Stomach smooth muscle (tissue), 2 donors: ENCODE results near the gene ST6GALNAC1.
A peak's percentile ranks its signal among the peaks of the same experiment; 100 is the strongest.
"Not testable (repeated sequence)": the region's sequence is repeated elsewhere in the genome, so short reads cannot be mapped to it uniquely, and the experiment has no call there.

Experiments used
- H3K27ac ChIP-seq: one replicate; pipeline ENCODE4 v1.7.0; 2013; ENCODE audit warnings: mild to moderate bottlenecking, low read length, inconsistent platforms
- H3K27me3 ChIP-seq, 2 donors: one replicate each; pipeline ENCODE4 v1.7.0; 2013; ENCODE audit warnings: low read length in 2 of 2; ENCODE audit not compliant: insufficient read depth in 2 of 2, control insufficient read depth in 1 of 2
- H3K36me3 ChIP-seq, 2 donors: one replicate each; pipeline ENCODE4 v1.7.0; 2013; ENCODE audit warnings: low read length in 2 of 2; ENCODE audit not compliant: control insufficient read depth in 2 of 2, insufficient read depth in 2 of 2
- H3K4me1 ChIP-seq: one replicate; pipeline ENCODE4 v1.7.0; 2013; ENCODE audit warnings: low read length; ENCODE audit not compliant: control insufficient read depth, insufficient read depth
- H3K4me3 ChIP-seq, 2 donors: one replicate each; pipeline ENCODE4 v1.7.0; 2013; ENCODE audit warnings: low read length in 2 of 2
- H3K9ac ChIP-seq, 2 donors: one replicate each; pipeline ENCODE4 v1.7.0; 2013; ENCODE audit warnings: low read length in 2 of 2, mild to moderate bottlenecking in 1 of 2
- H3K9me3 ChIP-seq, 2 donors: one replicate each; pipeline ENCODE4 v1.7.0; 2013; ENCODE audit warnings: low read length in 2 of 2; ENCODE audit not compliant: control insufficient read depth in 2 of 2
- donor health status: healthy.
- donor health status: Pancreatic carcinoma.

ST6GALNAC1 gene

GRCh38 chr17:76606685-76607084 lies 36.9 kb downstream of the ST6GALNAC1 start:
- not testable (repeated sequence) for H3K4me1 ChIP-seq, H3K27me3 ChIP-seq, H3K9ac ChIP-seq, H3K27ac ChIP-seq, H3K36me3 ChIP-seq, H3K4me3 ChIP-seq, H3K9me3 ChIP-seq

DNA sequence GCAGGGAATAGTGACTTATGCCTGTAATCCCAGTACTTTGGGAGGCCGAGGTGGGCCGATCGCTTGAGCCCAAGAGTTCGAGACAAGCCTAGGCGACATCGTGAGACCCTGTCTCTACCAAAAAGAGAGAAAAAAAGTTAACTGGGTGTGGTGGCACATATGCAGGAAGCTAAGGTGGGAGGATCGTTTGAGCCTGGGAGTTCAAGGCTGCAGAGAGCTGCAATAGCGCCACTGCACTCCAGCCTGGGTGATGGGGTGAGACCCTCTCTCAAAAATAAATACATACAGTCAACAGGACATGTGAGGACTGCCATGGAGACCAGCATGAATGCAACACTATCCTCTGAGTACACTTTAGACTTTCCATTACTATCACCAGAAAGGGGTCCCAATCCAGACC lies 42.5 kb downstream of the ST6GALNAC1 start:
- Histone ChIP-seq H3K27ac (no peak overlapping the region), H3K4me3 (no peak overlapping the region)

GRCh38 chr17:76599694-76600460 lies 43.7 kb downstream of the ST6GALNAC1 start:
- Histone ChIP-seq H3K9me3 (no peaks in the 10 kb centered on the region), H3K27ac (no peak overlapping the region), H3K4me3 (no peak overlapping the region), H3K9ac (no peak overlapping the region), H3K27me3 (peaks cover 3 to 8% of the 10 kb centered on the region in 2 donors), H3K36me3 (no peaks in the 10 kb centered on the region), H3K4me1 (no peaks in the 10 kb centered on the region)

More for the DNA sequence above, 42.5 kb downstream of the ST6GALNAC1 start:
- no peaks in the 10 kb centered on the region for H3K9me3 ChIP-seq
- no peaks in the 10 kb centered on the region for H3K4me1 ChIP-seq
- no peak overlapping the region for H3K9ac ChIP-seq
- no peaks in the 10 kb centered on the region for H3K36me3 ChIP-seq
- peaks cover 3 to 8% of the 10 kb centered on the region in 2 donors for H3K27me3 ChIP-seq

- H3K9me3 ChIP-seq: no peaks in the 10 kb centered on the region
- no peaks in the 10 kb centered on the region for H3K36me3 ChIP-seq
- H3K27ac ChIP-seq: no peak overlapping the region
- H3K4me3 ChIP-seq: no peak overlapping the region
- H3K9ac ChIP-seq: no peak overlapping the region
- H3K4me1 ChIP-seq: no peaks in the 10 kb centered on the region
- H3K27me3 ChIP-seq: peaks cover 3 to 7% of the 10 kb centered on the region in 2 donors
Measured at GRCh38 chr17:76598004-76598439, 45.5 kb downstream of the ST6GALNAC1 start.

DNA sequence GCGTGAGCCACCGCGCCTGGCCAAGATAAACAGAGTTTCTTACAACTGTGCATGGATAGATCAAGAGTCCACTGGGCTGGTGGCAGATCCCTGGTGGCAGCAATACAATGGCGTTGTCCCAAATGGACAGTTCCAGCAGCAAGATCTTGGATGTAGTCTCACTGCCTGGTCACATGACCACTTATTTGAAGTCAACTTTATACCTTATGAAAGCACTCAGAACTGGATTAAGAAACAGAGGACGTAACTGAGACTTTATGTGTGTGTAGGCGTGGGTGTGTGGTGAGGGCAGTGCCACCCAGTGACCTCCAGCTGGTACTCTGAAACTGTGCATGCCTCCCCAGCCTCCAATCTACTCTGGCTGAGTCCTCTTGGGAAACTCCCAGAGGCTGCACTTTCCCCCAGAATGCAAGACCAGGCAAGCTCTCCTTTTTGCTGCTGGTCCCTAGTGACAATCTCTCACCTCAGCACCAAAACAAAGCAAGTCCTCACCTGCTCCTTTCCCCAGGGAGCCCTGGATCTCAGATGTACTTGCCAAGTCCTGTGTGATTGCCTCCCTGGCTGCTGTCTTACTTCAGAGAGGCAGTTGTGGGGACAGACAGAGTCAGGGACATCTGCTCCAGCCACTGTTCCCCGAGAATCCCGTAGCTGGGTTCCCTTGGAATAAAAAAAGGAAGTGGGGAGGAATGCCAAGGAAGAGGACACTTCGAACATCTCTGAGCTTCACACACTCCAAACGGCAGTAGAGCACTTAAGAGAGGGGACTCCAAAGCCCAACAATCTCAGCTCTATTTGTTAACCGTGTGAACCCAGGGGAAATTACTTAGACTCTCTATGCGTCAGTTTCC lies 46.2 kb downstream of the ST6GALNAC1 start:
- Histone ChIP-seq H3K4me1 (no peaks in the 10 kb centered on the region), H3K27ac (no peak overlapping the region), H3K9ac (no peak overlapping the region), H3K36me3 (no peaks in the 10 kb centered on the region), H3K4me3 (no peak overlapping the region), H3K9me3 (no peaks in the 10 kb centered on the region), H3K27me3 (peaks cover 3 to 7% of the 10 kb centered on the region in 2 donors)

DNA sequence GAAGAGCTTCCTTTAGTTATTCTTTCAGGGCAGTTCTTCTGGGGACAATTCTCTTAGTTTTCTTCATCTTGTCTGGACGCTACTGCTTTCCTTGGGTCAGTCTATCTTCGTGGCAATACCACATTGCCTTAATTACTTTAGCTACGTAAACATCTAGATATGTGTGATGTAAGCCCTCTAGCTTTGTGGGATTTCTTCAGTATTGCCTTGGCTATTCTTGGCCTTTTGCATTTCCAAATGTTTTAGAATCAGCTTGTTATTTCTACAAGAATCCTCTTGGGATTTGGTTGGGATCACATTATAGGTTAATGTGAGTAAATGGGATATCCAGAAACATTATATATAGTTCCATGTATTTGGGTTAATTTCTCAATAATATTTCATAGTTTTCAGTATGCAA lies 48.9 kb downstream of the ST6GALNAC1 start:
- no peaks in the 10 kb centered on the region for H3K36me3 ChIP-seq
- peaks cover 0 to 2% of the 10 kb centered on the region in 2 donors for H3K27me3 ChIP-seq
- H3K4me3 ChIP-seq: no peak overlapping the region
- H3K4me1 ChIP-seq: no peaks in the 10 kb centered on the region
- H3K27ac ChIP-seq: no peak overlapping the region
- H3K9ac ChIP-seq: no peak overlapping the region
- no peaks in the 10 kb centered on the region for H3K9me3 ChIP-seq

DNA sequence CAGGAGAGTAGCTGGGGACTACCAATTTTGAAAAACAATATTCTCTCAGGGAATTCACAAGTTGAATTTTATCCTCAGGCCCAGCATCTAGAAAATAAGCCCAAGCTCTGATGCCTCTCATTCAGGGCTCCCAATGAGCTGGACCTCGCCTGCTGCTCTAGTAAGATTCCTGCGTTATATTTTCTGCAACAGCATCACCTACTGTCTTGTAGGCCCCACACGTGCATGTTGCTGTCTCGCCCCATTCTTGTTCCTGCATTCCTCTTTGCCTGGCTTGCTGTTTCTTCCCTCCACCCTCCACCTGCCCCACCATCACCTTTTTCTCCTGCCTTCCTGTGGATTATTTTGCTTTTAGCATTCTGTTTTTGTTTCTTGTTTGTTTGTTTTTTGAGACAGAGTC lies 49.6 kb downstream of the ST6GALNAC1 start:
- Histone ChIP-seq H3K36me3 (no peaks in the 10 kb centered on the region), H3K9me3 (no peaks in the 10 kb centered on the region), H3K27me3 (peaks cover 0 to 2% of the 10 kb centered on the region in 2 donors), H3K4me3 (no peak overlapping the region), H3K27ac (no peak overlapping the region), H3K4me1 (no peaks in the 10 kb centered on the region), H3K9ac (no peak overlapping the region)

GRCh38 chr17:76593384-76593826 lies 50.2 kb downstream of the ST6GALNAC1 start:
- no peak overlapping the region for H3K9ac ChIP-seq
- H3K4me1 ChIP-seq: no peaks in the 10 kb centered on the region
- H3K27ac ChIP-seq: no peak overlapping the region
- H3K27me3 ChIP-seq: peaks cover under 1 to 5% of the 10 kb centered on the region in 2 donors
- H3K9me3 ChIP-seq: no peaks in the 10 kb centered on the region
- no peak overlapping the region for H3K4me3 ChIP-seq
- H3K36me3 ChIP-seq: no peaks in the 10 kb centered on the region

DNA sequence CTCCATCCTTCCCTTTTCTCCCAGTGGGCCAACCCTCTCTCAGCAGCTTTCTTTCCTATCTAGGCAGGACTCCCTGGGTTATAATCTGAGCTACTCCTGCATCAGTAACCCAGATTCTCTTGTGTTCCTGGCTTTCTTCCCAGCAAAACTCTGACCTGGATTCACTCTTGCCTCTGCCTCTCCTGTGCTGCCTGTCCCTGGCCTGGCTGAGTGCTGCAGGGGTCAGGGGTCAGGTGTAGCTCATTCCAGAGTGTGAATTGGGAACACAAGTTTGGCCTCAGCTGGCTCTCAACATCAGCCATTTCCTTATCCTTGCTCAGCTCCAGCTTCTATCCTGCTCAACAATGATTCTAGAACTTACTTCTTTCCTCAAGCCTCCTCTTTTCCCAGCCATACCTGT lies 55.4 kb downstream of the ST6GALNAC1 start:
- H3K4me3 ChIP-seq: no peak overlapping the region
- peaks cover 19% of the 10 kb centered on the region for H3K4me1 ChIP-seq
- H3K27ac ChIP-seq: no peak overlapping the region
- no peaks in the 10 kb centered on the region for H3K9me3 ChIP-seq
- H3K27me3 ChIP-seq: peaks cover 22 to 36% of the 10 kb centered on the region in 2 donors
- H3K36me3 ChIP-seq: no peaks in the 10 kb centered on the region
- H3K9ac ChIP-seq: peak overlapping the region in 1 of 2 donors; percentile 0

GRCh38 chr17:76586741-76587487 lies 56.6 kb downstream of the ST6GALNAC1 start:
- H3K27me3 ChIP-seq: peaks cover 22 to 36% of the 10 kb centered on the region in 2 donors
- H3K9ac ChIP-seq: no peak overlapping the region
- peaks cover 19% of the 10 kb centered on the region for H3K4me1 ChIP-seq
- no peaks in the 10 kb centered on the region for H3K36me3 ChIP-seq
- H3K27ac ChIP-seq: no peak overlapping the region
- H3K9me3 ChIP-seq: no peaks in the 10 kb centered on the region
- no peak overlapping the region for H3K4me3 ChIP-seq
